ENCODE results near the gene NES. TPM values are rescaled to one million over a fixed set of nuclear protein-coding genes. Genes with fewer than 3 reads are reported as not detected.

Gene NES
- total and polyA plus RNA-seq, 2 of the 8 experiments (the other 6 are each of a cell fraction or from before 2014, with no cell fraction given): 13.3 to 135 TPM

DNA sequence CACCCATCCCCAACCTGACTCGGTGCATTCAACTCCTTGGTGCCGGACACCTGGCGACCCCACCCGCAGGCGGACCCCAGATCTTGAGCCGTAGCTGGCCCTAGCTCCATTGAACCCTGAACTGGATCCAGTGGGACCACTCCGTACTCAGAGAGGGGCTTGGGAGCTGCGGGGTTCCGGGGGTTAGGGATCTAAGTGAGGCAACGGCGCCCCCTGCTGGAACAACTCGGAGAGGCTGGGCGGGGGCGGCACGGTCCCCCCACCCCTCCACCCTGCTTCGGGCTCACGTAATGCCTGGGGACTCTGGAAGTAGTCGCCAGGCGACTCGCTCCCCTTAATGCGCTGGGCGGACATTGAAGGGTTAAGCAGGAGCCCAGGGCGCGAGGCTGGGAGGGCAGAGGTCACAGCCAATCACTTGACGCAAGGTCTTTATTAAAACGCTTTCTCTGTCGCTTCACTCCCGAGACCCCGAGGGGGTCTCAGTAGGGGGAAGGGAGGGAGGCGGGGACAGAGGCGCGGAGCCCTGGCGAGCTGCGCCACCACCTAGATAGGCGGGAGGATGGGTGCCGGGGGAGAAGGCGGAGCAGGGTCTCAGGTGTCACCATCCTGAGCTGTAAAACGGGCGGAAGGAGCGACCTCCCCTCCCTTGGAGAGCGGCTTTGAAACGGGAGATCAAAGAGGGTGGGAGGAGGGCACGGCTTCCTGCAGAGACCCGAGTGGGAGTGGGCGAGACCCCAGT lies 28.9 kb upstream of the NES start (continued):
- TF ChIP-seq SUZ12 (IDR thresholded peaks at IDR 0.05; ENCODE audit: low read length) (no peak), NANOG (IDR thresholded peaks at IDR 0.05; ENCODE audit: insufficient read depth, low read depth, low read length, poor library complexity, severe bottlenecking) (peak; percentile 38), CREB1 (IDR thresholded peaks at IDR 0.05) (peak; percentile 33; the same call in 1 of the 2 replicates), KDM5A (IDR thresholded peaks at IDR 0.05; ENCODE audit: low read length) (peak; percentile 69; the same call in 1 of the 2 replicates), TAF7 (optimal IDR thresholded peaks at IDR 0.05; ENCODE audit: borderline replicate concordance, low read depth, low read length) (peak; percentile 36), SIX5 (IDR thresholded peaks at IDR 0.05; ENCODE audit: low read depth, low read length) (no peak), ATF3 (IDR thresholded peaks at IDR 0.05; ENCODE audit: insufficient read depth, low read depth, low read length) (0 out of 2 replicates have a peak, but pooled peaks have one; percentile 23), RAD21 (IDR thresholded peaks at IDR 0.05 in 1 of 2, conservative IDR thresholded peaks at IDR 0.05 in 1 of 2; ENCODE audit: low read depth in 2 of 2, low read length in 2 of 2) (peak; percentile 78 to 88), NRF1 (IDR thresholded peaks at IDR 0.05; ENCODE audit: low read depth, low read length) (no peak), SP4 (IDR thresholded peaks at IDR 0.05; ENCODE audit: low read length) (peak; percentile 69; the same call in 1 of the 2 replicates), JUN (IDR thresholded peaks at IDR 0.05; ENCODE audit: low read depth, low read length) (0 out of 2 replicates have a peak, but pooled peaks have one; percentile 40), CTBP2 (IDR thresholded peaks at IDR 0.05; ENCODE audit: borderline replicate concordance, insufficient read depth, insufficient read length, low read length) (peak; percentile 54), YY1 (IDR thresholded peaks at IDR 0.05; ENCODE audit: low read depth, low read length) (peak; percentile 58), SIN3A (conservative IDR thresholded peaks at IDR 0.05 in 1 of 2, IDR thresholded peaks at IDR 0.05 in 1 of 2; ENCODE audit: low read depth in 1 of 2, low read length in 2 of 2) (peak; percentile 27 to 65; a peak in 2 of 4 replicates), KDM4A (IDR thresholded peaks at IDR 0.05; ENCODE audit: low read depth, low read length, severe bottlenecking) (peak; percentile 36), HDAC2 (IDR thresholded peaks at IDR 0.05; ENCODE audit: borderline replicate concordance in 1 of 2, low read depth in 2 of 2, low read length in 2 of 2) (peak; percentile 30 to 87; a peak in 1 of 4 replicates)
- TF ChIP-seq, protein P1, sequence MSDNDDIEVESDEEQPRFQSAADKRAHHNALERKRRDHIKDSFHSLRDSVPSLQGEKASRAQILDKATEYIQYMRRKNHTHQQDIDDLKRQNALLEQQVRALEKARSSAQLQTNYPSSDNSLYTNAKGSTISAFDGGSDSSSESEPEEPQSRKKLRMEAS (IDR thresholded peaks at IDR 0.05): peak; percentile 73; the same call in 1 of the 2 replicates
- TF ChIP-seq, protein P2, sequence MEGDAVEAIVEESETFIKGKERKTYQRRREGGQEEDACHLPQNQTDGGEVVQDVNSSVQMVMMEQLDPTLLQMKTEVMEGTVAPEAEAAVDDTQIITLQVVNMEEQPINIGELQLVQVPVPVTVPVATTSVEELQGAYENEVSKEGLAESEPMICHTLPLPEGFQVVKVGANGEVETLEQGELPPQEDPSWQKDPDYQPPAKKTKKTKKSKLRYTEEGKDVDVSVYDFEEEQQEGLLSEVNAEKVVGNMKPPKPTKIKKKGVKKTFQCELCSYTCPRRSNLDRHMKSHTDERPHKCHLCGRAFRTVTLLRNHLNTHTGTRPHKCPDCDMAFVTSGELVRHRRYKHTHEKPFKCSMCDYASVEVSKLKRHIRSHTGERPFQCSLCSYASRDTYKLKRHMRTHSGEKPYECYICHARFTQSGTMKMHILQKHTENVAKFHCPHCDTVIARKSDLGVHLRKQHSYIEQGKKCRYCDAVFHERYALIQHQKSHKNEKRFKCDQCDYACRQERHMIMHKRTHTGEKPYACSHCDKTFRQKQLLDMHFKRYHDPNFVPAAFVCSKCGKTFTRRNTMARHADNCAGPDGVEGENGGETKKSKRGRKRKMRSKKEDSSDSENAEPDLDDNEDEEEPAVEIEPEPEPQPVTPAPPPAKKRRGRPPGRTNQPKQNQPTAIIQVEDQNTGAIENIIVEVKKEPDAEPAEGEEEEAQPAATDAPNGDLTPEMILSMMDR (IDR thresholded peaks at IDR 0.05; ENCODE audit: control extremely low read depth in 1 of 3, insufficient read depth in 1 of 3, low read depth in 1 of 3, low read length in 3 of 3): peak; percentile 72 to 86 (median 81)
